PC-9 (cell line): Measurements from ENCODE around the gene SLC38A2. TPM values are rescaled to one million over a fixed set of nuclear protein-coding genes. Genes with fewer than 3 reads are reported as not detected.
A peak's percentile ranks its signal among the peaks of the same experiment; 100 is the strongest.

Source experiments
- BruUV-seq: library from RNA; stranded (reverse); fragments of 400-500 nt; replicated peaks from 2 replicates; lab custom pipeline; 2021; lab: Mats Ljungman, UMichigan
- CTCF ChIA-PET: fragments of 300-600 bp; sonication (Branson Sonifier 250); formaldehyde crosslinking; loops from one replicate; lab custom pipeline; 2022; ENCODE audit warnings: antibody characterized with exemption; lab: Charles Lee
- POLR2A ChIA-PET: fragments of 300-600 bp; sonication (Branson Sonifier 250); formaldehyde crosslinking; loops from one replicate; lab custom pipeline; 2022; ENCODE audit warnings: antibody characterized with exemption; ENCODE audit not compliant: unreplicated experiment; lab: Charles Lee
- DNase-seq, 2 experiments: peaks; one replicate each; pipeline versions ENCODE4 v3.0.0 to v3.0.0-alpha.2; 2015 to 2022; ENCODE audit warnings: mixed read lengths in 1 of 2
- H2AFZ ChIP-seq: fragments of 200-600 bp; sonication (generic); 2 replicates; pipeline ENCODE4 v1.8.1; 2017; ENCODE audit warnings: antibody characterized with exemption
- H3F3A ChIP-seq: fragments of 200-600 bp; sonication (generic); 2 replicates; pipeline ENCODE4 v1.8.1; 2017; ENCODE audit warnings: antibody characterized with exemption, mild to moderate bottlenecking, low read depth; ENCODE audit not compliant: insufficient read depth
- H3K27ac ChIP-seq: fragments of 200-600 bp; sonication (generic); 2 replicates; pipeline ENCODE4 v1.6.1; 2016; ENCODE audit warnings: mixed run types
- H3K27me3 ChIP-seq: fragments of 200-600 bp; sonication (generic); 2 replicates; pipeline ENCODE4 v1.6.1; 2016; ENCODE audit warnings: low read depth, mixed run types; ENCODE audit not compliant: insufficient read depth
- H3K36me3 ChIP-seq: fragments of 200-600 bp; sonication (generic); 2 replicates; pipeline ENCODE4 v1.6.1; 2016; ENCODE audit warnings: low read depth, mixed run types
- H3K4me1 ChIP-seq: fragments of 200-600 bp; sonication (generic); replicated peaks from 2 replicates; pipeline ENCODE4 v1.6.1; 2016; ENCODE audit warnings: mixed run types; ENCODE audit not compliant: insufficient read depth
- H3K4me2 ChIP-seq: fragments of 200-600 bp; sonication (generic); 2 replicates; pipeline ENCODE4 v1.6.1; 2017; ENCODE audit warnings: mixed run types
- H3K4me3 ChIP-seq: fragments of 200-600 bp; sonication (generic); 2 replicates; pipeline ENCODE4 v1.6.1; 2016; ENCODE audit warnings: mixed run types
- H3K79me2 ChIP-seq: fragments of 200-600 bp; sonication (generic); 2 replicates; pipeline ENCODE4 v1.6.1; 2017; ENCODE audit warnings: low read depth, mixed run types
- H3K9me2 ChIP-seq: fragments of 200-600 bp; sonication (generic); 2 replicates; pipeline ENCODE4 v1.8.1; 2017; ENCODE audit warnings: mild to moderate bottlenecking; ENCODE audit not compliant: insufficient read depth
- H3K9me3 ChIP-seq: fragments of 200-600 bp; sonication (generic); 2 replicates; pipeline ENCODE4 v1.8.1; 2016; ENCODE audit warnings: low read depth; ENCODE audit not compliant: insufficient read depth
- H4K20me1 ChIP-seq: fragments of 200-600 bp; sonication (generic); 2 replicates; pipeline ENCODE4 v1.8.1; 2017; ENCODE audit not compliant: insufficient read depth
- CTCF ChIP-seq: fragments of 200-600 bp; sonication (generic); conservative IDR thresholded peaks from 2 replicates; pipeline ENCODE4 v1.6.1; 2017; ENCODE audit warnings: mixed run types, antibody characterized with exemption, mild to moderate bottlenecking, moderate library complexity
- EZH2 ChIP-seq: fragments of 200-600 bp; sonication (generic); IDR thresholded peaks from 2 replicates; pipeline ENCODE4 v1.8.0; 2017; ENCODE audit warnings: antibody characterized with exemption, low read depth
- intact Hi-C: fragments of 100-400 bp; cut with micrococcal nuclease; formaldehyde crosslinking; loops from one replicate; pipeline ENCODE4 v1.10.0; 2022; ENCODE audit not compliant: unreplicated experiment
- total RNA-seq: library from RNA; stranded (reverse); gene quantifications from 2 replicates; pipeline ENCODE4 v1.2.3, GENCODE V29; 2021

SLC38A2 gene
- total RNA-seq, 1 experiment from 2014 or later, result 322 TPM

- TF ChIP-seq EZH2 (no peak), CTCF (no peak)
- H2AFZ ChIP-seq, result no peak overlapping the region
- no peak overlapping the region for H3K4me2 ChIP-seq
- H3F3A ChIP-seq, result no peaks in the 10 kb centered on the region; the same call in 1 of the 2 replicates
- ChIA-PET POLR2A (no interaction called here), CTCF (no interaction called here)
- BruUV-seq, result no TSS peak
- H3K9me2 ChIP-seq, result no peaks in the 10 kb centered on the region
- no peaks in the 10 kb centered on the region for H3K27me3 ChIP-seq
- H4K20me1 ChIP-seq, result no peaks in the 10 kb centered on the region
- H3K36me3 ChIP-seq, result no peaks in the 10 kb centered on the region
- H3K27ac ChIP-seq, result no peak overlapping the region
- H3K4me1 ChIP-seq, result peaks cover 22% of the 10 kb centered on the region
- intact Hi-C loops, result loop anchor here (10.0 kb wide), 1 partner anchor 897 kb away; no protein-coding TSS in a partner anchor
- DNase-seq, result no peak
- H3K79me2 ChIP-seq, result peaks cover 17% of the 10 kb centered on the region
- no peaks in the 10 kb centered on the region for H3K9me3 ChIP-seq
- no peak overlapping the region for H3K4me3 ChIP-seq
Measured at GRCh38 chr12:46377678-46378077, 5.1 kb upstream of the SLC38A2 start.

GRCh38 chr12:46376579-46376978 is 4.0 kb upstream of the SLC38A2 start:
- Histone ChIP-seq H3K4me2 (no peak overlapping the region), H3K79me2 (peaks cover 22% of the 10 kb centered on the region), H3K4me3 (no peak overlapping the region), H2AFZ (no peak overlapping the region), H3K9me2 (no peaks in the 10 kb centered on the region), H3F3A (peaks cover 9% of the 10 kb centered on the region), H3K9me3 (no peaks in the 10 kb centered on the region), H3K27ac (no peak overlapping the region), H3K27me3 (no peaks in the 10 kb centered on the region), H4K20me1 (0 out of 2 replicates have a peak, but pooled peaks cover 2% of the 10 kb centered on the region), H3K4me1 (peaks cover 16% of the 10 kb centered on the region), H3K36me3 (peaks cover 2% of the 10 kb centered on the region; the same call in 1 of the 2 replicates)
- POLR2A ChIA-PET, result no interaction called here
- BruUV-seq, result no TSS peak
- CTCF ChIA-PET, result interaction anchor here (0.6 kb wide), 2 partner anchors 1002 to 1310 kb away, joined by 3 to 5 read pairs; no protein-coding TSS in a partner anchor
- DNase-seq, result no peak
- TF ChIP-seq CTCF, result no peak
- no peak for TF ChIP-seq EZH2
- intact Hi-C loops, result loop anchor here (10.0 kb wide), 1 partner anchor 898 kb away; no protein-coding TSS in a partner anchor

- H3K9me2 ChIP-seq, result no peaks in the 10 kb centered on the region
- intact Hi-C loops, result loop anchor here (5.0 to 10.0 kb wide), 4 partner anchors 107 to 900 kb away; partner anchors contain the start of gene SLC38A1
- H3F3A ChIP-seq, result peaks cover 24% of the 10 kb centered on the region
- peaks cover 41% of the 10 kb centered on the region for H3K79me2 ChIP-seq
- H3K27ac ChIP-seq, result no peak overlapping the region
- no peak overlapping the region for H2AFZ ChIP-seq
- H3K4me2 ChIP-seq, result peak overlapping the region; percentile 91
- BruUV-seq, result no TSS peak
- H4K20me1 ChIP-seq, result peaks cover 18% of the 10 kb centered on the region
- ChIA-PET POLR2A (interaction anchor here (1.0 kb wide), 1 partner anchor 9 kb away, joined by 3 read pairs; no protein-coding TSS in a partner anchor), CTCF (no interaction called here)
- H3K9me3 ChIP-seq, result no peaks in the 10 kb centered on the region
- TF ChIP-seq CTCF (no peak), EZH2 (no peak)
- peaks cover 18% of the 10 kb centered on the region for H3K36me3 ChIP-seq
- H3K4me3 ChIP-seq, result no peak overlapping the region; the same call in 1 of the 2 replicates
- no peaks in the 10 kb centered on the region for H3K27me3 ChIP-seq
- H3K4me1 ChIP-seq, result peaks cover 23% of the 10 kb centered on the region
- no peak for DNase-seq
Measured at GRCh38 chr12:46374711-46375110, 2.1 kb upstream of the SLC38A2 start.
